K562 (cell line): ENCODE measurements around the gene BHLHE40. TPM values are rescaled to one million over a fixed set of nuclear protein-coding genes. Genes with fewer than 3 reads are reported as not detected.

Experiments used
- IRF2 ChIP-seq: sonication (generic); formaldehyde crosslinking; IDR thresholded peaks from 2 replicates; pipeline ENCODE4 v1.8.1; 2022; ENCODE audit warnings: mild to moderate bottlenecking, missing genetic modification reagents
- KLF1 ChIP-seq: fragments of 450-650 bp; IDR thresholded peaks from 2 replicates; pipeline ENCODE4 v1.6.1; 2016; ENCODE audit warnings: missing genetic modification characterization, missing compliant biosample characterization
- KLF16 ChIP-seq: IDR thresholded peaks from 2 replicates; pipeline ENCODE4 v1.6.1; 2016; ENCODE audit warnings: antibody characterized with exemption
- PHTF2 ChIP-seq: fragments of 250-450 bp; sonication (Bioruptor Pico); IDR thresholded peaks from 2 replicates; pipeline ENCODE4 v1.5.0; 2021; ENCODE audit warnings: mild to moderate bottlenecking
- SMAD4 ChIP-seq: fragments of 250-450 bp; sonication (Bioruptor Pico); conservative IDR thresholded peaks from 2 replicates; pipeline ENCODE4 v1.8.0; 2021; ENCODE audit warnings: inconsistent platforms, mild to moderate bottlenecking, moderate library complexity
- ZNF23 ChIP-seq: fragments of 250-450 bp; sonication (Bioruptor Pico); IDR thresholded peaks from 2 replicates; pipeline ENCODE4 v1.4.0; 2020; ENCODE audit warnings: mild to moderate bottlenecking
- polyA plus RNA-seq, 8 experiments: library from polyadenylated mRNA; depleted of rRNA in 4 of 8; stranded (reverse) in 5 of 8; unstranded in 3 of 8; fragments of >200 nt; fragmentation: Nextera tagmentation in 2 of 8; fragmentation: Illumina TruSeq in 1 of 8; extraction: Ambion mirVana in 2 of 8; extraction: Trizol in 1 of 8; gene quantifications; 2 replicates each; pipeline versions ENCODE4 v1.2.1 to v1.2.3, GENCODE V29; 2011 to 2014; ENCODE audit warnings: inconsistent platforms in 1 of 8, missing spikeins in 1 of 8
- total RNA-seq, 7 experiments: library from RNA; depleted of rRNA in 6 of 7; stranded (reverse); fragments of >200 nt in 6 of 7; fragmentation: Illumina TruSeq in 2 of 7; extraction: Trizol in 2 of 7; gene quantifications; 2 replicates each; pipeline versions ENCODE4 v1.2.1 to v1.2.3, GENCODE V29; 2011 to 2021; ENCODE audit warnings: low replicate concordance in 1 of 7
- TF ChIP-seq, protein P1 (sequence below), 2 experiments: fragments of 150-350 bp in 1 of 2; IDR thresholded peaks; 2 replicates each; pipeline ENCODE4 v1.6.1; 2012 to 2016; ENCODE audit warnings: low read depth in 2 of 2, low read length in 2 of 2, mild to moderate bottlenecking in 1 of 2, moderate library complexity in 1 of 2
- TF ChIP-seq, protein P2 (sequence below), 2 experiments: fragments of 450-650 bp; IDR thresholded peaks; 2 replicates each; pipeline ENCODE4 v1.6.1; 2016

BHLHE40 gene
- total and polyA plus RNA-seq, 9 of the 15 experiments (the other 6 are each of a cell fraction or from before 2014, with no cell fraction given), result 12.0 to 83.9 (median 31.4) TPM

DNA sequence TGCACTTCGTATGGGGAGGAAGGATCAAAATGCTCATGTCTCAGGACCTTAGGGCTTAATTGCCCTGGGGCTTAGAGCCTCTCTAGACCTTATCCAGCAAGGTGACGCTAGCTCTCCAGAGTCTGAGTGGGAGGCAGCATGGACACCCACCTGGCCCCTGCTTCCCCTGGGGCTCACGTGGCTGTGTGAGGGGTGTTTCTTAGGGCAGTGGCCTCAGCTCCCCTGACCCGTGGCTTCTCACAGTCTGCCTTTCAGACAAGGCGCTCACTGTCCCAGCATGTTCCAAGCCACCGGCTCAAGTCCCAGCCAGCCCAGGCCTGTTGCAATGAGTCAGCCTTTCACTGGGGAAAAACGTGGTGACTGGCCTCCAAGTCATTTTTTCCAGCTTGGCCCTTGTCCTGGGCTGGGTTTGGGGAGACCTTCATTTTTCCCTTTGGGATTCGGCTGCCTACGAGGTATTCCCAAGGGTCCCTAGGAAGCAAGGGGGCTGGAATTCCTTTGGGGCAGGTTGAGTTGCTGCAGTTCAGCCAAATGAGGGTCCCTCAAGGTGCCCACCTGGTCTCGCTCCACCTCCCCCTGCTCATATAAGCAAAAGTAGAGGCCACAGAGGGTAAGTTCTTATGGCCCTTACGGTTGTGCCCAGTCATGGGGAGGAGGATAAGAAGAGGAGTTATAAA lies 15.7 kb downstream of the BHLHE40 start (continued):
- TF ChIP-seq, protein P1, sequence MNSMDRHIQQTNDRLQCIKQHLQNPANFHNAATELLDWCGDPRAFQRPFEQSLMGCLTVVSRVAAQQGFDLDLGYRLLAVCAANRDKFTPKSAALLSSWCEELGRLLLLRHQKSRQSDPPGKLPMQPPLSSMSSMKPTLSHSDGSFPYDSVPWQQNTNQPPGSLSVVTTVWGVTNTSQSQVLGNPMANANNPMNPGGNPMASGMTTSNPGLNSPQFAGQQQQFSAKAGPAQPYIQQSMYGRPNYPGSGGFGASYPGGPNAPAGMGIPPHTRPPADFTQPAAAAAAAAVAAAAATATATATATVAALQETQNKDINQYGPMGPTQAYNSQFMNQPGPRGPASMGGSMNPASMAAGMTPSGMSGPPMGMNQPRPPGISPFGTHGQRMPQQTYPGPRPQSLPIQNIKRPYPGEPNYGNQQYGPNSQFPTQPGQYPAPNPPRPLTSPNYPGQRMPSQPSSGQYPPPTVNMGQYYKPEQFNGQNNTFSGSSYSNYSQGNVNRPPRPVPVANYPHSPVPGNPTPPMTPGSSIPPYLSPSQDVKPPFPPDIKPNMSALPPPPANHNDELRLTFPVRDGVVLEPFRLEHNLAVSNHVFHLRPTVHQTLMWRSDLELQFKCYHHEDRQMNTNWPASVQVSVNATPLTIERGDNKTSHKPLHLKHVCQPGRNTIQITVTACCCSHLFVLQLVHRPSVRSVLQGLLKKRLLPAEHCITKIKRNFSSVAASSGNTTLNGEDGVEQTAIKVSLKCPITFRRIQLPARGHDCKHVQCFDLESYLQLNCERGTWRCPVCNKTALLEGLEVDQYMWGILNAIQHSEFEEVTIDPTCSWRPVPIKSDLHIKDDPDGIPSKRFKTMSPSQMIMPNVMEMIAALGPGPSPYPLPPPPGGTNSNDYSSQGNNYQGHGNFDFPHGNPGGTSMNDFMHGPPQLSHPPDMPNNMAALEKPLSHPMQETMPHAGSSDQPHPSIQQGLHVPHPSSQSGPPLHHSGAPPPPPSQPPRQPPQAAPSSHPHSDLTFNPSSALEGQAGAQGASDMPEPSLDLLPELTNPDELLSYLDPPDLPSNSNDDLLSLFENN (IDR thresholded peaks at IDR 0.05; ENCODE audit: low read depth in 2 of 2, low read length in 2 of 2), result no peak
- TF ChIP-seq IRF2 (CRISPR knock-in tag) (no peak), KLF16 (peak; percentile 95), ZNF23 (peak; percentile 71), SMAD4 (CRISPR knock-in tag) (peak; percentile 96), PHTF2 (CRISPR knock-in tag) (no peak), KLF1 (tag) (peak; percentile 15; the same call in 1 of the 2 replicates)
- TF ChIP-seq, protein P2, sequence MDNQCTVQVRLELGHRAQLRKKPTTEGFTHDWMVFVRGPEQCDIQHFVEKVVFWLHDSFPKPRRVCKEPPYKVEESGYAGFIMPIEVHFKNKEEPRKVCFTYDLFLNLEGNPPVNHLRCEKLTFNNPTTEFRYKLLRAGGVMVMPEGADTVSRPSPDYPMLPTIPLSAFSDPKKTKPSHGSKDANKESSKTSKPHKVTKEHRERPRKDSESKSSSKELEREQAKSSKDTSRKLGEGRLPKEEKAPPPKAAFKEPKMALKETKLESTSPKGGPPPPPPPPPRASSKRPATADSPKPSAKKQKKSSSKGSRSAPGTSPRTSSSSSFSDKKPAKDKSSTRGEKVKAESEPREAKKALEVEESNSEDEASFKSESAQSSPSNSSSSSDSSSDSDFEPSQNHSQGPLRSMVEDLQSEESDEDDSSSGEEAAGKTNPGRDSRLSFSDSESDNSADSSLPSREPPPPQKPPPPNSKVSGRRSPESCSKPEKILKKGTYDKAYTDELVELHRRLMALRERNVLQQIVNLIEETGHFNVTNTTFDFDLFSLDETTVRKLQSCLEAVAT (IDR thresholded peaks at IDR 0.05), result peak in 1 of 2 experiments; percentile 18; a peak in 1 of 4 replicates
